Panc1 (cell line): ENCODE measurements around the gene TRPM1. TPM values are rescaled to one million over a fixed set of nuclear protein-coding genes. Genes with fewer than 3 reads are reported as not detected.

Source experiments
- ATAC-seq: fragments of 200-7000 bp; cut with Tn5 transposase; 2 replicates; pipeline ENCODE4 v1.9.1; 2020; ENCODE audit warnings: mild to moderate bottlenecking, moderate library complexity
- BruUV-seq: library from RNA; stranded (reverse); fragments of 400-500 nt; replicated peaks from 2 replicates; lab custom pipeline; 2021; lab: Mats Ljungman, UMichigan
- CTCF ChIA-PET: fragments of 300-600 bp; sonication (Branson Sonifier 250); formaldehyde crosslinking; loops from one replicate; lab custom pipeline; 2022; ENCODE audit warnings: antibody characterized with exemption; lab: Charles Lee
- POLR2A ChIA-PET: fragments of 300-600 bp; sonication (Branson Sonifier 250); formaldehyde crosslinking; loops from one replicate; lab custom pipeline; 2022; ENCODE audit warnings: antibody characterized with exemption; lab: Charles Lee
- DNase-seq: peaks from one replicate; pipeline ENCODE4 v3.0.0-alpha.2; 2010; ENCODE audit warnings: low read depth, low spot score
- H3K27ac ChIP-seq: 2 replicates; pipeline ENCODE4 v1.5.1; 2011; ENCODE audit warnings: mild to moderate bottlenecking, low read length, inconsistent platforms
- H3K27me3 ChIP-seq: fragments of 200-500 bp; sonication (Bioruptor generic); 2 replicates; pipeline ENCODE4 v1.6.0; 2014; ENCODE audit warnings: low read length, inconsistent platforms; ENCODE audit not compliant: control insufficient read depth, insufficient read depth
- H3K36me3 ChIP-seq: fragments of 200-500 bp; sonication (Bioruptor generic); 2 replicates; pipeline ENCODE4 v1.5.1; 2014; ENCODE audit warnings: inconsistent platforms, mild to moderate bottlenecking, low read length, moderate library complexity; ENCODE audit not compliant: control insufficient read depth, insufficient read depth
- H3K4me1 ChIP-seq: 2 replicates; pipeline ENCODE4 v1.5.1; 2011; ENCODE audit warnings: inconsistent platforms, mild to moderate bottlenecking, low read length, moderate library complexity; ENCODE audit not compliant: control insufficient read depth, insufficient read depth
- H3K4me3 ChIP-seq, 2 experiments: 2 replicates each; pipeline ENCODE4 v1.5.1; 2011 to 2012; ENCODE audit warnings: low read depth in 2 of 2, low read length in 2 of 2, mild to moderate bottlenecking in 2 of 2, inconsistent platforms in 1 of 2, moderate library complexity in 1 of 2
- H3K9me3 ChIP-seq: fragments of 200-500 bp; sonication (Bioruptor generic); 2 replicates; pipeline ENCODE4 v1.5.1; 2014; ENCODE audit warnings: low read depth, mild to moderate bottlenecking, inconsistent platforms, low read length, moderate library complexity; ENCODE audit not compliant: control insufficient read depth, insufficient read depth
- POLR2AphosphoS5 ChIP-seq: IDR thresholded peaks from 2 replicates; pipeline ENCODE4 v1.6.1; 2012; ENCODE audit warnings: mild to moderate bottlenecking, low read depth, low read length, moderate library complexity
- SIN3A ChIP-seq: IDR thresholded peaks from 2 replicates; pipeline ENCODE4 v1.6.1; 2012; ENCODE audit warnings: low read depth, mild to moderate bottlenecking, low read length, moderate library complexity, borderline replicate concordance; ENCODE audit not compliant: insufficient read depth
- TCF7L2 ChIP-seq: IDR thresholded peaks from 2 replicates; pipeline ENCODE4 v1.6.1; 2011; ENCODE audit warnings: mild to moderate bottlenecking, low read depth, low read length, inconsistent platforms
- in situ Hi-C: cut with HindIII; loops from 2 replicates; pipeline ENCODE4 v1.10.0; 2016; ENCODE audit warnings: low sequenced_read_pairs, low pct_unique_long_range_greater_than_20kb
- intact Hi-C: fragments of 100-400 bp; cut with micrococcal nuclease; formaldehyde crosslinking; loops from one replicate; pipeline ENCODE4 v1.10.0; 2022; ENCODE audit not compliant: unreplicated experiment
- total RNA-seq: library from RNA; stranded (reverse); gene quantifications from one replicate; pipeline ENCODE4 v1.2.1, GENCODE V29; 2021; ENCODE audit not compliant: unreplicated experiment
- TF ChIP-seq, protein P1 (sequence below): fragments of 450-650 bp; IDR thresholded peaks from 2 replicates; pipeline ENCODE4 v1.5.1; 2017; ENCODE audit warnings: mild to moderate bottlenecking
- TF ChIP-seq, protein P2 (sequence below), 2 experiments: IDR thresholded peaks; 2 replicates each; pipeline ENCODE4 v1.6.1; 2011 to 2012; ENCODE audit warnings: low read depth in 2 of 2, control low read depth in 1 of 2, low read length in 1 of 2, mild to moderate bottlenecking in 1 of 2, moderate library complexity in 1 of 2; ENCODE audit not compliant: insufficient read depth in 1 of 2

The TRPM1 gene
- total RNA-seq, 1 experiment from 2014 or later = not detected

DNA sequence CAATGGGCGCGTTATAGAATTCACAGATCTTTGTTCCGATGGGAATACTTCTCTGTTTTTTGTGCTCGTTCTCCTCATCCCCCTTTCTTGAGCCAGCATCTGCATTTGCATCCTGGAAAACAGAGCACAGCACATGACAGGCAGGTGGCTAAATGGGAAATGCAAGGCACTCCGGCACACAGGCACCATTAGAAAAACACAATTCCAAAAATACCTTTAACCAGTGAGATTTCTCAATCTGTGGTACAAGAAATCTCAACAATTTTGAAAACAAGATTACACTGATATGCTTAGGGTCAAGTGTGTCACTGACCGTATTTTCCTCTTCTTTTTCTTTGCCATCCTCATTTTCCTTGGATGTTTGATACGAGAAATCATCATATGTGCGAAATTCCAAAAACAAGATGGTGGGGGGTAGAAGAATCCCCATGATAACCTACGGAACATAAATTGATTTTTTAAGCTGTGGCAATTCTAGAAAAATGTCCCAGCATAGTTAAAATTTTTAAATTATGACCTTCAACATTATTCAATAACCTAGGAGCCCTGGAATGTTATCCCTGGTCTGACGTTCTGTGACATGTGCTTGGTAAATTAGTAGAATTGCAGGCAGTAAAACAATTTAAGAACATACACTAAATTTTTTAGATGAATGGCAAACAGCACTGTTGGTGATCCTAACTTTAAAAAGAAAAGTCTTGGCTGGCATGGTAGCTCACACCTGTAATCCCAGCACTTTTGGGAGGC, 63.6 kb downstream of the TRPM1 start:
- no TSS peak for BruUV-seq
- Histone ChIP-seq H3K36me3 (no peaks in the 10 kb centered on the region), H3K4me3 (no peak overlapping the region), H3K27me3 (no peaks in the 10 kb centered on the region), H3K9me3 (no peaks in the 10 kb centered on the region), H3K27ac (no peak overlapping the region), H3K4me1 (no peaks in the 10 kb centered on the region)
- ATAC-seq (no peak), DNase-seq (no peak)
- in situ Hi-C loops (no loop called here), intact Hi-C loops (no loop called here)
- POLR2A ChIA-PET = no interaction called here
- TF ChIP-seq TCF7L2 (no peak), SIN3A (no peak)
- TF ChIP-seq, protein P1, sequence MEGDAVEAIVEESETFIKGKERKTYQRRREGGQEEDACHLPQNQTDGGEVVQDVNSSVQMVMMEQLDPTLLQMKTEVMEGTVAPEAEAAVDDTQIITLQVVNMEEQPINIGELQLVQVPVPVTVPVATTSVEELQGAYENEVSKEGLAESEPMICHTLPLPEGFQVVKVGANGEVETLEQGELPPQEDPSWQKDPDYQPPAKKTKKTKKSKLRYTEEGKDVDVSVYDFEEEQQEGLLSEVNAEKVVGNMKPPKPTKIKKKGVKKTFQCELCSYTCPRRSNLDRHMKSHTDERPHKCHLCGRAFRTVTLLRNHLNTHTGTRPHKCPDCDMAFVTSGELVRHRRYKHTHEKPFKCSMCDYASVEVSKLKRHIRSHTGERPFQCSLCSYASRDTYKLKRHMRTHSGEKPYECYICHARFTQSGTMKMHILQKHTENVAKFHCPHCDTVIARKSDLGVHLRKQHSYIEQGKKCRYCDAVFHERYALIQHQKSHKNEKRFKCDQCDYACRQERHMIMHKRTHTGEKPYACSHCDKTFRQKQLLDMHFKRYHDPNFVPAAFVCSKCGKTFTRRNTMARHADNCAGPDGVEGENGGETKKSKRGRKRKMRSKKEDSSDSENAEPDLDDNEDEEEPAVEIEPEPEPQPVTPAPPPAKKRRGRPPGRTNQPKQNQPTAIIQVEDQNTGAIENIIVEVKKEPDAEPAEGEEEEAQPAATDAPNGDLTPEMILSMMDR = no peak
- CTCF ChIA-PET = no interaction called here

DNA sequence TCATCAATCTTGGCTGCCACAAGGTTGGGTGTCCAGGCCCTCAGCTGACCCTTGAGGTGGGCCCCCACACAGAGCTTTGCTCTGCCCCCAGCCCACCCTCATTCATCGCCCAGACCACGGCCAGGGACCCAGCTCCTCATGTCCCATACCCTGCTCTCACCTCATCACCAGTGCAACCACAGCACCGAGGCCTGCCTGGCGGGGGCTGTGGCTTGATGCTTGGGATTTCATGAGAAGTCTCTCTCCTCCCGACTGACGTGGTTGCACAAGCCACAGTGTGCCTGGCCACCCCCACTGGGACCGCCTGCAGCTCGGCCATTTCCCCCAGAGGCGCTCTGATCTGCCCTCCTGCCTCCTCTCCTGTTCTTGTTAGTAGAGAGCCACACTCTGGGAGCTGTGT, 64.7 kb downstream of the TRPM1 start:
- intact Hi-C loops = no loop called here
- no peaks in the 10 kb centered on the region for H3K27me3 ChIP-seq
- H3K9me3 ChIP-seq = no peaks in the 10 kb centered on the region
- no peaks in the 10 kb centered on the region for H3K36me3 ChIP-seq
- TF ChIP-seq TCF7L2 (no peak), POLR2AphosphoS5 (no peak), SIN3A (no peak)
- TF ChIP-seq, protein P1 = no peak
- TF ChIP-seq, protein P2, sequence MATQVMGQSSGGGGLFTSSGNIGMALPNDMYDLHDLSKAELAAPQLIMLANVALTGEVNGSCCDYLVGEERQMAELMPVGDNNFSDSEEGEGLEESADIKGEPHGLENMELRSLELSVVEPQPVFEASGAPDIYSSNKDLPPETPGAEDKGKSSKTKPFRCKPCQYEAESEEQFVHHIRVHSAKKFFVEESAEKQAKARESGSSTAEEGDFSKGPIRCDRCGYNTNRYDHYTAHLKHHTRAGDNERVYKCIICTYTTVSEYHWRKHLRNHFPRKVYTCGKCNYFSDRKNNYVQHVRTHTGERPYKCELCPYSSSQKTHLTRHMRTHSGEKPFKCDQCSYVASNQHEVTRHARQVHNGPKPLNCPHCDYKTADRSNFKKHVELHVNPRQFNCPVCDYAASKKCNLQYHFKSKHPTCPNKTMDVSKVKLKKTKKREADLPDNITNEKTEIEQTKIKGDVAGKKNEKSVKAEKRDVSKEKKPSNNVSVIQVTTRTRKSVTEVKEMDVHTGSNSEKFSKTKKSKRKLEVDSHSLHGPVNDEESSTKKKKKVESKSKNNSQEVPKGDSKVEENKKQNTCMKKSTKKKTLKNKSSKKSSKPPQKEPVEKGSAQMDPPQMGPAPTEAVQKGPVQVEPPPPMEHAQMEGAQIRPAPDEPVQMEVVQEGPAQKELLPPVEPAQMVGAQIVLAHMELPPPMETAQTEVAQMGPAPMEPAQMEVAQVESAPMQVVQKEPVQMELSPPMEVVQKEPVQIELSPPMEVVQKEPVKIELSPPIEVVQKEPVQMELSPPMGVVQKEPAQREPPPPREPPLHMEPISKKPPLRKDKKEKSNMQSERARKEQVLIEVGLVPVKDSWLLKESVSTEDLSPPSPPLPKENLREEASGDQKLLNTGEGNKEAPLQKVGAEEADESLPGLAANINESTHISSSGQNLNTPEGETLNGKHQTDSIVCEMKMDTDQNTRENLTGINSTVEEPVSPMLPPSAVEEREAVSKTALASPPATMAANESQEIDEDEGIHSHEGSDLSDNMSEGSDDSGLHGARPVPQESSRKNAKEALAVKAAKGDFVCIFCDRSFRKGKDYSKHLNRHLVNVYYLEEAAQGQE (IDR thresholded peaks at IDR 0.05; ENCODE audit: insufficient read depth in 1 of 2, low read depth in 2 of 2, low read length in 1 of 2) = no peak
- CTCF ChIA-PET = interaction anchor here (0.7 kb wide), 1 partner anchor 321 kb away, joined by 4 read pairs; no protein-coding TSS in a partner anchor
- ATAC-seq (no peak), DNase-seq (no peak)
- H3K4me3 ChIP-seq = no peak overlapping the region
- H3K4me1 ChIP-seq = no peaks in the 10 kb centered on the region
- BruUV-seq = no TSS peak
- no peak overlapping the region for H3K27ac ChIP-seq
- in situ Hi-C loops = no loop called here
- POLR2A ChIA-PET = interaction anchor here (0.6 kb wide), 1 partner anchor 93 kb away, joined by 3 read pairs; no protein-coding TSS in a partner anchor
